Left hindlimb (tissue), 1 donor: ENCODE measurements around the gene C2orf72.
A peak's percentile ranks its signal among the peaks of the same experiment; 100 is the strongest.
"Not testable (repeated sequence)": the region's sequence is repeated elsewhere in the genome, so short reads cannot be mapped to it uniquely, and the experiment has no call there.

Source experiments
- DNase-seq: peaks from one replicate; pipeline ENCODE4 v3.0.0-alpha.2; 2018

The C2orf72 gene

DNA sequence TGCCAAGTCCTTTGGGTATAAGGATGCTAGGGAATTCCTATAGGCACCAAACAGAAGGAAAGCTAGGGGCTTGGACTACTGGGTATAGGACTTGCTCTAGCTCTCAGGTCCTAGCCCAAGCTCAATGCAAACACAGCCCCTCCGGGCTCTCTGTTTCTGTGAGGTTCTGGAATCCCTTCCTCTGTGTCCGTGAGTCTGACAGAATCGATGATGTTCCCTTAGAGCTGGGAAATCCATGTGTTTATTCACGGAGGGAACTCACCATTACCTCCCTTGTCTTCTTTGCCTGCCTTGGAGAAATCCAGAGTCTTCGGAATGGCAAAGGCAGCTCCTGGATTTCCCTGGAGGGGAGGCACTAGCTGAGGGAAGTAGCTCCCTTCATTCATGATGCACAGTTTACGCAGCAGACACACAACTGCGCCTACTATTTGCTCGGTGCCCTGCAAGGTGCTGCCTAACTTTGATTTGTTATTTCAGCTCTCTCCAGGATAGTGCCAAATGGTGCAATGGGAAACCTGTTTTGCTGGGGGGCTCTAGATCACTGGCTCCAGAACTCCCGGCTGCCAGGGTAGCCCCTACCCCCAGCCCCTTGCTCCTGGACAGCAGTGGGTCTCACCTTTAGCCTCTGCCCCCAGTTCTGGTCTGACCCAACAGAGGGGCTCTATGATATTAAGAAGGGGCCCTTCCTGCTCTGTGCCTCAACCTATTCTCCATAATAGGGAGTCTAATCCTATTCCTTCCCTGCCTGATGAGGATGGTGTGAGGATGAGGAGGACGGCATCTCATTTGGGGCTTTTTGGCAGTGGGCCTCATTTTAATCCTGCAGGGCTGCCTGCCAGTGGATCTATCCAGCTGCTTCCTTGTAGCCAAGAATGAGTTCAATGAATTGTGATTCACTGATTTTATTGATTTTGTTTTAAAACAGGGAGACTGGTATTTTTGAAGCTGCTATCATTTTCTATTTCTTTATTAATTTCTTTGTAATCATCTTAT, 10.9 kb downstream of the C2orf72 start:
- no peak for DNase-seq

DNA sequence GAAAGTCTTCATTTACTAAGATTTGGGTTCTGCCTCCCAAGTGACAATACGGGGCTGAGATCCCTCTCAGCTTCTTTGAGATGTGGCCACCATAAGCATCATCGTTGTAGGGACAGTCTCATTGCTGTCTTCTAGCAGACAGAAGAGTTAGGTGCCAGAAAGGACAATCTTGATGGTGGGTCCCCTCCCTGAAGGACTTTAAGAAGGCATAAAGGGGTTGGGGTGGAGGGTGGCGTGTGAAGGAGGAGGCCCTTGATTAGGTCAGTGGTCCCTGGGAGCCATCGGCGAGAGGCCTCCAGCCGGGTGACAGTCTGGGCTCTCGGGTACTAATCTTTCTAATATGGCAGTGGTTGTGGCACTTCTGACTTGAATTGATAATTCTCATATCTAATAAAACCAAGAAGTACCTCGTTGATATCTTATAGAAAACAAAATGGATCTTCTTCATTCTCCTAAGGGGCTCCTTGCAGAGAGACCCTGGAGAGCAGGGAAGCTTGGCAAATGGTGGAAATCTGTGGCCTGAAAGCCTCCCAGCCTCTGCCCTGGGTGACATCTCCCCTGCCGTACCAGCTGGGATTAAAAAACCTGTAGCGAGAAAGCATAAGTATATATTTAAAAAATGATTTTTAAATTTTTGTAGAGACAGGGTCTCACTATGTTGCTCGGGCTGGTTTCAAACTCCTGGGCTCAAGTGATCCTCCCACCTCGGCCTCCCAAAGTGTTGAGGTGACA, 12.1 kb downstream of the C2orf72 start:
- DNase-seq = no peak

- peak; percentile 40 for DNase-seq
Measured at GRCh38 chr2:231050018-231050901, 12.9 kb downstream of the C2orf72 start.

DNA sequence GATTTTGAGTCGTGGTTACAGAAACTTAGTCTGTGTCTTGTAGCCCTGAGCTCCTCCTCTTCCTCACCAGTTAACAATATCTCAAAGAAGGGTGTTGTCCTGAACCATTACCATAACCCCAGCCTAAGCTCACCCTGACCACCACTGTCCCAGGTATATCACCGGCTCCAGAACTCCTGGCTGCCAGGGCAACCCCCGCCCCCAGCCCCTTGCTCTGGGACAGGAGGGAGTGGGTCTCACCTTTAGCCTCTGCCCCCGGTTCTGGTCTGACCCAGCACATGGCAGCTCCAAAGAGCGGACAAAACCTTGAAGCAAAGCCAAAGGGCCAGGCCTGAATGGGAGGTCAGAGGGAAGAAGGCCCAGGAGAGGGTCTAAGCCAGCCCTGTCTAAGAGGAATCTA, 13.8 kb downstream of the C2orf72 start:
- no peak for DNase-seq

DNA sequence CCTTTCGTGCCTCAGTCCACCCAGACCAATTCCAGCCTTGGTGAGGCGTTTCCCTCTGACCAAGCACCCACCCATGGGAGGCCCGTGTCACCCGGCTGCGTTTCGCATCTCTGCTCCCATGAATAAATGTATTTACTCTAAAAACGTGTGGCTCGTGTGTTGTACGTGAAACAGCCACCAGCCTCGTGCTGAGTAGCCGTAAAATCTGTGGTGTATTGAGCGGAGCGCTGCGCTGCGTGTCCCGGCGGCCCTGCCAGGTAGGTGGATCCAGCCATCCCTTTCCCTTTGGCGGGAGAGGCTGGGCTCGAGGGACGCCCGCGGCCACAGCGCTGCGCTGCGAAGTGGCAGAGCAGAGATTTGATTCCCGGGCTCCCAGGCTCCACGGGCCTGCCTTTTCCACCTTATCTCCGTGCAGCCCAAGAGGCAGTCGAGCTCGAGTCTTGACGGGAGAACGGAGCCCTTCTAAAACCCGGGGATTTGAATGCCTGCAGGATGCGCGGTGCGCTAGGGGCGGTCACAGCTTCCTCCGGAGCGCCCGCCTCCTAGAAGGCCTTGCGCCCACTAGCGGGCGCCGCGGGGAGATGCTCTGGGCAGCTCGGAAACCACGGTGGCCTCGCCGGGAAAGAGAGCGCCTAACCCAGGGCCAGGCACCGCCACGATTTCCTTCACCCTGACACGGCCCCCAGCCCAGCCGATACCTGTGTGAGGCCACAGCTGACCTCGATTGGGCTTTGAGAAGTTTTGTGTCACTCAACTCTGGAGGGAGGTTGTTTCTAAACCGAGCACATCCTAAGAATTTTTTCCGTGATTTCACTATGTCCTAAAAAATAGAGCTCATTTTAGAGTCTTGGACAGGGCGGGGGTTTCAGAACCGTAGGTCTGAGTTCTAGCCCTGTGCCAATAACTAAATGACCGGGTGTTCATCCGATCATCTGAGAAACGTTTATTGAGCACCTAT, 15.4 kb downstream of the C2orf72 start:
- peak; percentile 86 for DNase-seq

DNA sequence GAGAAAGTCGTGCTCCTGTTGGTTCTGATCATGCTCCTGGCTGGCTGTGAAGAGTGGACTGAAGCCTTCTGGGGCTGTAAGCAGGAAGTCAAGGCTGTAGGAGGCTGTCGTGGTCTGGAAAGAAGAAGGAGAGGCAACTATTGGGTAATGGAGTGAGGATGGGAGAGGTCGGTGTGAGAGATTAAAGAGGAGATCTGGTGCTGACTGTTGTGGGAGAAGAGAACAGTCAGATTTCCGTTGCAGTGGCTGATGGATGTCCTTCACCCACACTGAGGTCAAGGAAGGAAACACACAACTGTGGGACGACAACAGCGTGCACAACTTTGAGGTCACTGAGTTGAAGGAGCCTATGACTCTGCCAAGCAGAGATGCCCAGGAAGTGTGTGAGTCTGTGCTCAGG, 16.5 kb downstream of the C2orf72 start:
- DNase-seq = no peak

- DNase-seq = peak; percentile 94
Measured at GRCh38 chr2:231056453-231057416, 19.4 kb downstream of the C2orf72 start, which contains the start of gene PSMD1. PSMD1 (plus strand) TSS chr2:231056867; CDS start chr2:231057026, 159 bp downstream.

- DNase-seq = no peak
Measured at GRCh38 chr2:231057590-231057989, 20.3 kb downstream of the C2orf72 start.

DNA sequence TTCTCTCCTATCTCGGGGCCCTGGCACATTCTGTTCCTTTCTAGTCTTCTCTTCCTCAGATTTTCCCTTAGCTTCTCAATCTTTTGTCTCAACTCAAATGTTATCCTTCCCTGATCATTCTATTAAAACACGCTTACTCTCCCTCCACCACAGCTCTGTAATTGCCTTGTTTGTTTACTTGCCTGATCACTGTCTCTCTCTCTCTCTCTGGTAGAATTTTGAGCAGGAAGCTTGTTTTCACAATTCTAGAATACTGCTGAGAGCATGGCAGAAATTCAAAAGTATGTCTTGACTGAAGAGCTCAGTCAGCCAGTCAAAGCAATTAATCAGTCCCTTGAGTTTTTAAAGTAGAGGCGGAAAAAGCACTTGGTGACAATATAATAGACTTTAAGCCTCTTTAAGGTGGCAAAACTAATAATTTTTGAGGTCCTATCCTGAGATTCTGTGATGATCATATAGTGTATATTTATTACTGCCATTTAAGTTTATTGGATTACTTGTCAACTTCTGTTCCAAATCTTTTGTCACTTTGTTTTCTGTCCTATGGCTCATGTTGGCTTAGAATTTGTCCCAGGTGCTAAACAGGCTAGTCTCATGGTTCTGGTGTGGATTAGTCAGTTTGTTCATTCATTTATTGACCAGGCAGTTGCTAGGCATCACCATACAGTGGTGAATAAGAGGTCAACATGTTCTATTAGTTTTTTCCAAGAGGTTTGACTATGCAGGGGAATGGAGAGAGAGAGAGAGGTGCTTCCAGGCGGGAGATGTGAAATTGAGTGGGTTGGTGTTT, 21.6 kb downstream of the C2orf72 start:
- no peak for DNase-seq

GRCh38 chr2:231059756-231060155, 22.4 kb downstream of the C2orf72 start:
- no peak for DNase-seq

GRCh38 chr2:231062776-231063175, 25.5 kb downstream of the C2orf72 start:
- no peak for DNase-seq

- DNase-seq = no peak
Measured at GRCh38 chr2:231063347-231063746, 26.0 kb downstream of the C2orf72 start.

DNA sequence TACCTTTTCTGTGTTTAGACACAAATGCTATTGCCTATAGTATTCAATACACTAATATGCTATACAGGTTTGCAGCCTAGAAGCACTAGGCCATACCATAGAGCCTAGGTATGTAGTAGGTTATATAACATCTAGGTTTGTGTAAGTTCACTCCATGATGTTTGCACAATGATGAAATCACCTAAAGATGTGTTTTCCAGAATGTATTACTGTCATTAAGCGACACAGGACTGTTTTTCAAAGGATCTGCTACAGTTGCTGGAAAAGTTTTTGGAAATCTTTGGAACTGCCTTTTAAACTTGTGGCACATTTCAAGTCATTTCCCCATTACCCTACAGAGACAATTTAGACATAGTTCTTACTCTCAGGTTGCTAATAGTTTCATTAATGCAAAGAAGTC, 28.6 kb downstream of the C2orf72 start:
- no peak for DNase-seq

DNA sequence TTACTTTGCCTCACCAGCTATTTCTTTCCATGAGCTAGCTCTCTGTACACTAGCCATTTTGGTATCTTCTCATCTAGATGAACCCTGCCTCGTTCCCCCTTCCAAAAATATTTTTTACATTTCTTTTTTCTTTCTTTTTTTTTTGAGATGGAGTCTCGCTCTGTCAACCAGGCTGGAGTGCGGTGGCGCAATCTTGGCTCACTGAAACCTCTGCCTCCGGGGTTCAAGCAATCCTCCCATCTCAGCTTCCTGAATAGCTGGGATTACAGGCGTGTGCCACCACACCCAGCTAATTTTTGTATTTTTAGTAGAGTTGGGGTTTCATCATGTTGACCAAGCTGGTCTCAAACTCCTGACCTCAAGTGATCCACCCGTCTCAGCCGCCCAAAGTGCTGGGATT, 30.2 kb downstream of the C2orf72 start:
- not testable (repeated sequence) for DNase-seq

DNA sequence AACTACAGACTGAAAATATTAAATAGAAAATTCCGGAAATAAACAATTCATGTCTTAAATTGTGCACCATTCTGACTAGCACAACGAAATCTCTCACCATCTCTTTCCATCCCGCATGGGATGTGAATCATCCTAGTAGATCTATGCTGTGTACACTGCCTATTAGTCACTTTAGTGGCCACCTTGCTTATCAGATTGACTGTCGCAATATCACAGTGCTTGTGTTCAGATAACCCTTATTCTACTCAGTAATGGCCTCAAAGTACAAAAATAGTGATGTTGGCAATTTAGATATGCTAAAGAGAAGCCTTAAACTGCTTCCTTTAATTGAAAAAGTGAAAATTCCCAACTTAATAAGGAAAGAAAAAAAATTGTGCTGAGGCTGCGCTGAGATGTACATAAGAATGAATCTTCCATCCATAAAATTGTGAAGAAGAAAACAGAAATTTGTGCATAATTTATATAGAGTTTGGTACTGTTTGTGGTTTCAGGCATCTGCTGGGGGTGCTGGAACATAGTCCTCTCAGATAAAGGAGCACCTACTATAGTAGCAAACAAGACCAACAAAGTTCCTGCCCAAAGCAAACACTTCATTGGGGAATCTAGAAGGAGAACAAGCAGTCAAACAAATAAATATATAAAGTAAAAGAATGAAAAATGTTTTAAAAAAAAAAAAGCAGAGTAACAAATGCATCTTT, 31.4 kb downstream of the C2orf72 start:
- DNase-seq = no peak

DNA sequence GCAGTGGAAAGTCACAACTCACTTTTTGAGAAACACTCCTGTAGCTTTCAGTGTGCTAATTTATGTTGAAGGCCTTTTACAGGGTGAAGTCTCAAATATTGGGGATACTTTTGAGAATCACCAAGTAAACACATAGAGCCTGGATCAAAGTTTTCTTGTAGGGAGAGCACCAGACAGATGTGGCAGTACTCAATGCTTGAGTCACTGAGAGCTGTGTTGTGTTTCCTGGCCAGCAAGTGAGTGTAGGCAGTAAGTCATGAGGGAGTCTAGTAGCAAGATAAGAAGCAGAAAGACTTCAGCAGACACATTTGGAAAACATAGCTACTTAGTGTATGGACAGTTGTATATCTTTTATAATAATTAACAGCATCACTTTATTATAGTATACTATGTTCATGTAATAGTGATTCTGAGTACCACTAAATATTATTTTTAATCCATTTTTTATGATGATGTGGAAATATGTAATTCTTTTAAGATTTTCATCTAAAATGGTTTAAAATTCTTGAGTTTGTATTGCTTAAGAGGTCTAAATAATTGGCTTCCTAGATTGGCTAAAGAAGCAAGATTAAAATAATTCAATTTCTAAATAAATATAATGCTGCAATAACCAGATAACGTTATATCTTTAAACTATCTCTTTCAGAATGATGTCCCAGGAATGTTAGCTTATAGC, 32.2 kb downstream of the C2orf72 start:
- DNase-seq = no peak

DNA sequence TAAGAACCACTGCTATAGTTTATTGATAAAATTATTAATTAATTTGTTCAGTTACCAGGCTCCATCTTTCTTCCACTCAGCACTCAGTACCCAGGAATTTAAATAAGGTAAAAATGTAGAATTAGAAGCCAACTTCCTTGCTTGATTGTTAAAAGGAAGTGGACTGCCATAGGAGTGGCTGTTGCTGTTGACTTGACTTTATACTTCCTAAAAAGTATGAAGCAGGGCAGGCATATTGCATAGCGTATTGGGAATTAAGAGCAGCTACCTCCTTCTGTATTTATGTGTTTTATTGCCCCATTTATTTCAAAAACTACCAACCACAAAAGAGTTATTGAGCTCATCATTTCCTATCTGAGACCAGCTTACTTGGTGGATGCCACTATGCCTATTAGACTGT, 47.2 kb downstream of the C2orf72 start:
- DNase-seq = no peak

- no peak for DNase-seq
Measured at GRCh38 chr2:231088754-231089153, 51.4 kb downstream of the C2orf72 start.
